ENCODE data around the gene CHST9. TPM values are rescaled to one million over a fixed set of nuclear protein-coding genes. Genes with fewer than 3 reads are reported as not detected.

The CHST9 gene
- total and polyA plus RNA-seq, 2 experiments from 2014 or later: 15.5 to 16.8 TPM

GRCh38 chr18:27143580-27144287 lies 41.4 kb downstream of the CHST9 start:
- peak; percentile 91 for ATAC-seq
- no peaks in the 10 kb centered on the region for H3F3A ChIP-seq (replicated peaks; ENCODE audit: low read depth)
- H3K27me3 Mint-ChIP-seq (ENCODE audit: insufficient read depth, low read depth, poor library complexity): no peaks in the 10 kb centered on the region
- no peaks in the 10 kb centered on the region for H4K20me1 ChIP-seq (replicated peaks; ENCODE audit: insufficient read depth)
- H3K27ac ChIP-seq (ENCODE audit: low read depth): peak overlapping the region; percentile 75; the same call in 1 of the 2 replicates
- no peak overlapping the region for H3K4me3 ChIP-seq
- DNase-seq (ENCODE audit: low spot score): peak; percentile 37
- peaks cover 2% of the 10 kb centered on the region; the same call in 2 of the 3 replicates for H3K4me1 Mint-ChIP-seq
- H3K4me2 ChIP-seq: 0 out of 2 replicates have a peak overlapping the region, but pooled peaks have one; percentile 54
- H2AFZ ChIP-seq: no peak overlapping the region
- no peak overlapping the region for H3K27ac Mint-ChIP-seq
- H3K36me3 ChIP-seq (ENCODE audit: insufficient read depth): no peaks in the 10 kb centered on the region
- H3K36me3 Mint-ChIP-seq (ENCODE audit: low read depth): peaks cover 4% of the 10 kb centered on the region; the same call in 2 of the 3 replicates
- no peaks in the 10 kb centered on the region for H3K9me2 ChIP-seq (ENCODE audit: insufficient read depth)
- H3K79me2 ChIP-seq (replicated peaks; ENCODE audit: insufficient read depth): no peaks in the 10 kb centered on the region
- H3K27me3 ChIP-seq (ENCODE audit: insufficient read depth): no peaks in the 10 kb centered on the region
- TF ChIP-seq CREB1 (CRISPR knock-in tag; IDR thresholded peaks at IDR 0.05; ENCODE audit: low read depth): no peak
- TF ChIP-seq, protein P1, sequence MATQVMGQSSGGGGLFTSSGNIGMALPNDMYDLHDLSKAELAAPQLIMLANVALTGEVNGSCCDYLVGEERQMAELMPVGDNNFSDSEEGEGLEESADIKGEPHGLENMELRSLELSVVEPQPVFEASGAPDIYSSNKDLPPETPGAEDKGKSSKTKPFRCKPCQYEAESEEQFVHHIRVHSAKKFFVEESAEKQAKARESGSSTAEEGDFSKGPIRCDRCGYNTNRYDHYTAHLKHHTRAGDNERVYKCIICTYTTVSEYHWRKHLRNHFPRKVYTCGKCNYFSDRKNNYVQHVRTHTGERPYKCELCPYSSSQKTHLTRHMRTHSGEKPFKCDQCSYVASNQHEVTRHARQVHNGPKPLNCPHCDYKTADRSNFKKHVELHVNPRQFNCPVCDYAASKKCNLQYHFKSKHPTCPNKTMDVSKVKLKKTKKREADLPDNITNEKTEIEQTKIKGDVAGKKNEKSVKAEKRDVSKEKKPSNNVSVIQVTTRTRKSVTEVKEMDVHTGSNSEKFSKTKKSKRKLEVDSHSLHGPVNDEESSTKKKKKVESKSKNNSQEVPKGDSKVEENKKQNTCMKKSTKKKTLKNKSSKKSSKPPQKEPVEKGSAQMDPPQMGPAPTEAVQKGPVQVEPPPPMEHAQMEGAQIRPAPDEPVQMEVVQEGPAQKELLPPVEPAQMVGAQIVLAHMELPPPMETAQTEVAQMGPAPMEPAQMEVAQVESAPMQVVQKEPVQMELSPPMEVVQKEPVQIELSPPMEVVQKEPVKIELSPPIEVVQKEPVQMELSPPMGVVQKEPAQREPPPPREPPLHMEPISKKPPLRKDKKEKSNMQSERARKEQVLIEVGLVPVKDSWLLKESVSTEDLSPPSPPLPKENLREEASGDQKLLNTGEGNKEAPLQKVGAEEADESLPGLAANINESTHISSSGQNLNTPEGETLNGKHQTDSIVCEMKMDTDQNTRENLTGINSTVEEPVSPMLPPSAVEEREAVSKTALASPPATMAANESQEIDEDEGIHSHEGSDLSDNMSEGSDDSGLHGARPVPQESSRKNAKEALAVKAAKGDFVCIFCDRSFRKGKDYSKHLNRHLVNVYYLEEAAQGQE (IDR thresholded peaks at IDR 0.05; ENCODE audit: unreplicated experiment): no peak
- TF ChIP-seq, protein P2, sequence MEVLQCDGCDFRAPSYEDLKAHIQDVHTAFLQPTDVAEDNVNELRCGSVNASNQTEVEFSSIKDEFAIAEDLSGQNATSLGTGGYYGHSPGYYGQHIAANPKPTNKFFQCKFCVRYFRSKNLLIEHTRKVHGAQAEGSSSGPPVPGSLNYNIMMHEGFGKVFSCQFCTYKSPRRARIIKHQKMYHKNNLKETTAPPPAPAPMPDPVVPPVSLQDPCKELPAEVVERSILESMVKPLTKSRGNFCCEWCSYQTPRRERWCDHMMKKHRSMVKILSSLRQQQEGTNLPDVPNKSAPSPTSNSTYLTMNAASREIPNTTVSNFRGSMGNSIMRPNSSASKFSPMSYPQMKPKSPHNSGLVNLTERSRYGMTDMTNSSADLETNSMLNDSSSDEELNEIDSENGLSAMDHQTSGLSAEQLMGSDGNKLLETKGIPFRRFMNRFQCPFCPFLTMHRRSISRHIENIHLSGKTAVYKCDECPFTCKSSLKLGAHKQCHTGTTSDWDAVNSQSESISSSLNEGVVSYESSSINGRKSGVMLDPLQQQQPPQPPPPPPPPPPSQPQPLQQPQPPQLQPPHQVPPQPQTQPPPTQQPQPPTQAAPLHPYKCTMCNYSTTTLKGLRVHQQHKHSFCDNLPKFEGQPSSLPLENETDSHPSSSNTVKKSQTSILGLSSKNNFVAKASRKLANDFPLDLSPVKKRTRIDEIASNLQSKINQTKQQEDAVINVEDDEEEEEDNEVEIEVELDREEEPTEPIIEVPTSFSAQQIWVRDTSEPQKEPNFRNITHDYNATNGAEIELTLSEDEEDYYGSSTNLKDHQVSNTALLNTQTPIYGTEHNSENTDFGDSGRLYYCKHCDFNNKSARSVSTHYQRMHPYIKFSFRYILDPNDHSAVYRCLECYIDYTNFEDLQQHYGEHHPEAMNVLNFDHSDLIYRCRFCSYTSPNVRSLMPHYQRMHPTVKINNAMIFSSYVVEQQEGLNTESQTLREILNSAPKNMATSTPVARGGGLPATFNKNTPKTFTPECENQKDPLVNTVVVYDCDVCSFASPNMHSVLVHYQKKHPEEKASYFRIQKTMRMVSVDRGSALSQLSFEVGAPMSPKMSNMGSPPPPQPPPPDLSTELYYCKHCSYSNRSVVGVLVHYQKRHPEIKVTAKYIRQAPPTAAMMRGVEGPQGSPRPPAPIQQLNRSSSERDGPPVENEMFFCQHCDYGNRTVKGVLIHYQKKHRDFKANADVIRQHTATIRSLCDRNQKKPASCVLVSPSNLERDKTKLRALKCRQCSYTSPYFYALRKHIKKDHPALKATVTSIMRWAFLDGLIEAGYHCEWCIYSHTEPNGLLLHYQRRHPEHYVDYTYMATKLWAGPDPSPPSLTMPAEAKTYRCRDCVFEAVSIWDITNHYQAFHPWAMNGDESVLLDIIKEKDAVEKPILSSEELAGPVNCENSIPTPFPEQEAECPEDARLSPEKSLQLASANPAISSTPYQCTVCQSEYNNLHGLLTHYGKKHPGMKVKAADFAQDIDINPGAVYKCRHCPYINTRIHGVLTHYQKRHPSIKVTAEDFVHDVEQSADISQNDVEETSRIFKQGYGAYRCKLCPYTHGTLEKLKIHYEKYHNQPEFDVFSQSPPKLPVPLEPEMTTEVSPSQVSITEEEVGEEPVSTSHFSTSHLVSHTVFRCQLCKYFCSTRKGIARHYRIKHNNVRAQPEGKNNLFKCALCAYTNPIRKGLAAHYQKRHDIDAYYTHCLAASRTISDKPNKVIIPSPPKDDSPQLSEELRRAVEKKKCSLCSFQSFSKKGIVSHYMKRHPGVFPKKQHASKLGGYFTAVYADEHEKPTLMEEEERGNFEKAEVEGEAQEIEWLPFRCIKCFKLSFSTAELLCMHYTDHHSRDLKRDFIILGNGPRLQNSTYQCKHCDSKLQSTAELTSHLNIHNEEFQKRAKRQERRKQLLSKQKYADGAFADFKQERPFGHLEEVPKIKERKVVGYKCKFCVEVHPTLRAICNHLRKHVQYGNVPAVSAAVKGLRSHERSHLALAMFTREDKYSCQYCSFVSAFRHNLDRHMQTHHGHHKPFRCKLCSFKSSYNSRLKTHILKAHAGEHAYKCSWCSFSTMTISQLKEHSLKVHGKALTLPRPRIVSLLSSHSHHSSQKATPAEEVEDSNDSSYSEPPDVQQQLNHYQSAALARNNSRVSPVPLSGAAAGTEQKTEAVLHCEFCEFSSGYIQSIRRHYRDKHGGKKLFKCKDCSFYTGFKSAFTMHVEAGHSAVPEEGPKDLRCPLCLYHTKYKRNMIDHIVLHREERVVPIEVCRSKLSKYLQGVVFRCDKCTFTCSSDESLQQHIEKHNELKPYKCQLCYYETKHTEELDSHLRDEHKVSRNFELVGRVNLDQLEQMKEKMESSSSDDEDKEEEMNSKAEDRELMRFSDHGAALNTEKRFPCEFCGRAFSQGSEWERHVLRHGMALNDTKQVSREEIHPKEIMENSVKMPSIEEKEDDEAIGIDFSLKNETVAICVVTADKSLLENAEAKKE (CRISPR knock-in tag; IDR thresholded peaks at IDR 0.05): no peak
- TF ChIP-seq JUNB (IDR thresholded peaks at IDR 0.05; ENCODE audit: unreplicated experiment): no peak
- no peak for TF ChIP-seq ZNF114 (CRISPR knock-in tag; IDR thresholded peaks at IDR 0.05)
- no peak for TF ChIP-seq CTCF (conservative IDR thresholded peaks at IDR 0.05; ENCODE audit: low read depth in 2 of 2)
- TF ChIP-seq EZH2phosphoT487 (IDR thresholded peaks at IDR 0.05; ENCODE audit: unreplicated experiment): no peak
- TF ChIP-seq ZNF331 (CRISPR knock-in tag; IDR thresholded peaks at IDR 0.05; ENCODE audit: low read depth): no peak
- no peak for TF ChIP-seq NANOG (IDR thresholded peaks at IDR 0.05; ENCODE audit: borderline replicate concordance)
- TF ChIP-seq EZH2 (IDR thresholded peaks at IDR 0.05; ENCODE audit: low read depth, unreplicated experiment): no peak
- TF ChIP-seq POLR2AphosphoS5 (IDR thresholded peaks at IDR 0.05; ENCODE audit: low read depth): no peak
- no peak for TF ChIP-seq ETS1 (IDR thresholded peaks at IDR 0.05)
- no peak for TF ChIP-seq STAT1 (IDR thresholded peaks at IDR 0.05; ENCODE audit: unreplicated experiment)
- peaks cover 12% of the 10 kb centered on the region; the same call in 1 of the 2 replicates for H3K4me1 ChIP-seq (ENCODE audit: insufficient read depth)
- no peak overlapping the region for H3K4me3 Mint-ChIP-seq
- peaks cover 9% of the 10 kb centered on the region; the same call in 2 of the 3 replicates for H3K9me3 Mint-ChIP-seq
